ENCODE results near the gene CDK18.
"Not testable (repeated sequence)": the region's sequence is repeated elsewhere in the genome, so short reads cannot be mapped to it uniquely, and the experiment has no call there.

The CDK18 gene

DNA sequence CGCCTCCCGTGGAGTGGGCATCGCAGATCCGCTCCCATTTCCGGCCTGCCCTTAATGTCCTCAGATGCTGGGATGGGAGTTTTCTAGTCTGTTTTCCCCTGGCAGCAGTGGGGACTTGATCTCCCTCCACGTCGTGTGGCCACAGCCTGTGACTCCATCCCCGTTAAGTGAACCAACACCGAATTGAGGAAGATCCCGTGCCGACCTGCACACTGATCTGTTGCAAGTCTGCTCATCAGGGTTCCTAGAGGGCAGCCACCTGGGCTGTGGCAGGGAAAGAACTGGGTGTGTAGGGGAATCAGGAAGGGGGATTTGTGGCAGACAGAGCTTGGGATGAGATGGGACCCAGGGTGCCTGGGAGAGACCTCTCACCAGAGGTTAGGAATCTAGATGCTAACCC lies 23.3 kb upstream of the CDK18 start:
- peak; percentile 8 for DNase-seq (ENCODE audit: low spot score)

DNA sequence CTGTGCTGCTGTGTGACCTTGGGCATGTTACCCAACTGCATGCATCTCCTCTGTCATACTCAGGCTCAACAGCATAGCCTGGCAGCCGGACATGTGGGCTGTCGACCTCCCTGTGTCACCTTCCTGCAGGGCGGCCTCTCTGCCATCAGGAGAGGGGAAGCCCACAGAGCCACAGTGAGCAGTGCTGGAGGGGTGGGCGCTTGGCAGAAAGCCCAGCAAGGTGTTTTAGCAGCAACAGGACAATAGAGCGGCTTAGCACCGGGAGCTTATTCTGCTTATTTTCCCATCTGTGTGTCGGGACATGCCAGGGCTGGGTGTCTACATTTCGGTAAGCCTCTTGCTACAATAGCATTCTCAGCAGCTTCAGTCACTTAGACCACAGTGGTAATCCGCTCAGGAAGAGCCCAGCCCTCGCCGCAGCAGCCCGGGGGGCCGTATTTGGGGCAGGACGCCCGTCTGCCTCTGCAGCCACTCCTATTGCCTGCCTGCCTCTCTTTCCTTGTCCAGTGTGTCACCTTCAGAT lies 22.8 kb upstream of the CDK18 start:
- DNase-seq (ENCODE audit: low spot score) = no peak

DNA sequence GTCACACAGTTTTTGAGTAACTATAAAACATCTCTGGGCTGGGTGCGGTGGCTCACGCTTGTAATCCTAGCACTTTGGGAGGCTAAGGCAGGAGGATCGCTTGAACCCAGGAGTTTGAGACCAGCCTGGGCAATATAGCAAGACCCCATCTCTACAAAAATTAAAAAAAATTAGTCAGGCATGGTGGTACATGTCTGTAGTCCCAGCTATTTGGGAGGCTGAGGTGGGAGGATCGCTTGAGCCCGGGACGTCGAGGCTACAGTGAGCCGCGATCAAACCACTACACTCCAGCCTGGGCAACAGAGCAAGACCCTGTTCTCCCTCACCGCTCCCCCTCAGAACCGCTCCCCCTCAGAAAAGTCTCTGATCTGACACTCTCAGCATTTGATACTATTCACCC lies 21.9 kb upstream of the CDK18 start:
- DNase-seq (ENCODE audit: low spot score) = not testable (repeated sequence)

DNA sequence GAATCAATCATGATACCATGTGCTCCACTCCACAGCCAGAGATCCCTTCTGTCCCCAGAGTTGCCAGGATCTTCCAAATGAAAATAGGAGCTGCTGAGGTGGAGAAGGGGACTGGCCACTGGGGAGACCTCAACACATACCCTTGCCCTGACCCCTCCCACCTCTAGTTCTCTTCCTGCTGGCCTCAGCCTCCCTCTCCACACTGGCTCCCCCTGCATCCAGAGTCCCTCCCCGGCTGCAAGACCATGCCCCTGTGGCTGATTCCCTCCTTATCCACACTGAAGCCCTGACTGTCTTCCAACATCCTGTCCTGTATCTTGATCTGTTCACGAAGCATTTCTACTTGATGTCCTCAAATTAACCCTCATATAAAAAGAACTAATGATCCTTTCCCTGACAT lies 21.1 kb upstream of the CDK18 start:
- no peak for DNase-seq (ENCODE audit: low spot score)

DNA sequence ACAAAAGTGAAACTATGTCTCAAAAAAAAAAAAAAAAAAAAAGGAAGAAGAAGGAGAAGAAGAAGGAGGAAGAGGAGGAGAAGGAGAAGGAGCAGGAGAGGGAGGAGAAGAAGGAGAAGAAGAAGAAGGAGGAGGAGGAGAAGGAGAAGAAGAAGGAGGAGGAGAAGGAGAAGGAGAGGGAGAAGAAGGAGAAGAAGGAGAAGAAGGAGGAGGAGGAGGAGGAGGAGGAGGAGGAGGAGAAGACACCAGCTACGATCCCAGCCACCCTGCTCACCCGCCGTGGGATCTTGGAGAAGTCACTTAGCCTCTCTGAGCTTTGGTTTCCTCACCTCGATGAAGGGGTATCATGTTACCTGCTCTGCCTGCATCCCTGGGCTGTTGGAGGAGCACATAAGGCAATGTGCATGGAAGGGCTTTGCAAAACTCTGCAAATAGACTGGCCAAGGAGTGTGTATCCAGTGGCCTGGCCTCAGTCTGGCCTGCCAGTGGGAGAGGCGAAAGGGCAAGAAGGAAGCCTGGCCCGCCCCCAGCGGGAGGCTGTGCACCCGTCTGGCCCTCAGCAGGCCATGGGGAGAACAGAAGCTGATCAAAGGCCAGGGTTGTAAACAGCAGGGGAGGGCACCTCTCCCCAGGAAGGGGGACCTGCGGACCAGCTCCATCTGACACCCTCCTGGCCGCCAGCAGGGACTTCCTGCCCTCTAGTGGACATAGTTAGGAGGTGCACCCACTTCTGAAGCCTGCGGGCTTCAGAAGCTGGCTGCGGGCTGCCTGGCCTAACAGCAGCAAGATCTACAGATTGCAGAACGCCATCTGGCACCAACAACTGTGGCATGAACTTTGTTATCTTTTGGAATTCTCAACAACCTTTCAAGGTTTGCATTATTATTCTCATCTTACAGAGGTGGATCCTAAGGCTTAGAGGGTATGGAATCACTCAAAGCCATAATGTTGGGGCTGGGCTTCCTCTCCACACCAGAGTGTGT lies 19.2 kb upstream of the CDK18 start:
- DNase-seq (ENCODE audit: low spot score) = peak; percentile 75

DNA sequence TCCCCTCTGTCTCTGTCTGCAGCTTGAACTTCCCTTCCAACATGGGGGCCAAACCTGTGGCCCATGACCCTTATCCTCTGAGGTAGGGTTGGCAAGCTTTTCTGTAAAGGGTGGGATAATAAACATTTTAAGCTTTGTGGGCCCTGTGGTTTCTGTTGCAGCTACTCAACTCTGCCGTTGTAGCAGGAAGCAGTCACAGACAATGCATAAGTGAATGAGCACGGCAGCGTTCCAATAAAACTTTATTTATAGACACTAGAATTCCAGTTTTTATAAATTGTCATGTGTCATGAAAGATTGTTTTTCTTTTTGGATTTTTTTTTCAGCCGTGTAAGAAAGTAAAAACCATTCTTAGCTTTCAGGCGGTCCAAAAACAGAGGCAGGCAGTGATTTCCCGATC lies 18.2 kb upstream of the CDK18 start:
- DNase-seq (ENCODE audit: low spot score) = no peak

DNA sequence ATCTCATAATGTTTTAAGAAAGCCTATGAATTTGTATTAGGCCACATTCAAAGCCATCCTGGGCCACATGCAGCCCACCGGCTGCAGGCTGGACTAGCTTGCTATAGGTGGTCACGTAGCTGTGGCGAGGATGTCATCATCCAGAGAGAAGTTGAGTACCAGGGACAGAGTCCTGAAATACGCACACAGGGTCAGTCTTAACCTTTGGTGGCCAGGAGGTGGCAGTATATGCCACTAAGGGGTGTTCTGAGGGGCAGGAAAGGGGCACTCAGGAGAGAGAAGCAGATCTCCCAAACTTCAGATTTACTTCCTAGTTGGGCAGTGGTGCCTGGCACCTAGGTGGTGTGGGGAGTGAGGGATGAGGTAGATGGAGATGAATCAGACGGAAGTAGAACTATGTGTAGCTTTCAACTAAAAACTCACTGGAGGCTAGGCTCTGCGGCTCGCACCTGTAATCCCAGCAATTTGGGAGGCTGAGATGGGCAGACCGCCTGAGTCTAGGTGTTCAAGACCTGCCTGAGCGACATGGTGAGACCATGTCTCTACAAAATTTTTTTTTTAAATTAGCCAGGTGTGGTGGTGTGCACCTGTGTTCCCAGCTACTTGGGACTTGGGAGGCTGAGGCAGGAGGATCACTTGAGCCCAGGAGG lies 16.3 kb upstream of the CDK18 start:
- peak; percentile 58 for DNase-seq (ENCODE audit: low spot score)

DNA sequence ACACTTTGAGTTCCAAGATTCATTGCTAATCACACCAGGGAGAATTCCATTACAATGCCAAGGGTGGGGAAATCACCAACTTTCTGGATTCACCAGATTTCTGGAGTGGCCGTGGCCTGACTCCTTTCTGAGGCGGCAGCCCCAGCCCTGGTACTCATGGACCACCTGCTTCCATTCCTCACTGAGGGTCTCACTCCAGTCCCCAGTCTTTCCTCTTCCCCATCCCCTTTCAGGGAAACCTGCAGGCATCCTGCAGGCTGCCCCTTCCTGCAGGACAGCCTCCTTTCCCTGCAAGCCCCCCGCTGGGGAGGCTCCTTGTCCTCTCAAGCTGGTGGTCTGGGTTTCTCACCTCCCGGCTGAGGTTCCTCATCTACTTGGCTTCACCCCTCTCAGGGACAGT lies 12.7 kb upstream of the CDK18 start:
- no peak for DNase-seq (ENCODE audit: low spot score)

DNA sequence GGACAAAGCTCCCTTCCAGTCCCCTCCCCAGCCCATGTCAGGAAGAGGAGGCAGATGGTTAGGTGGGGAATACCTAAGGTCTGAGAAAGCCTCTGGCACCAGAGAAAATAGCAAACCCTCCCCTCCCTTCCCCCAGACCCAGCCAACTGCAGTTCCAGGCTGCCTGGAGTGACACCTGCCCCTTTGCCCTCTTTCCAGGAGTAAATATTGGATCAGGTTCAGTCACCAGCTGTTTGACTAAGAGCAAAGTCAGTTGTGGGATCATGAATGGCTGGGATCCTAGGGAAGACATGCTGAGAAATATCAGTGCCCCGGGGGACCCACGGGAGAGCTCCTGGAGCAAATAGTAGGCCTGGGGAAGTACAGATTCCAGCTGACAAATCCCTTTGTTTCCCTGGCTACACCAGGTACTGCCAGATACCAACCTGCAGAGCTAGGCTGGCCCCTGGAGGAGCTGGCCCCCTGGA lies 12.2 kb upstream of the CDK18 start:
- no peak for DNase-seq (ENCODE audit: low spot score)

DNA sequence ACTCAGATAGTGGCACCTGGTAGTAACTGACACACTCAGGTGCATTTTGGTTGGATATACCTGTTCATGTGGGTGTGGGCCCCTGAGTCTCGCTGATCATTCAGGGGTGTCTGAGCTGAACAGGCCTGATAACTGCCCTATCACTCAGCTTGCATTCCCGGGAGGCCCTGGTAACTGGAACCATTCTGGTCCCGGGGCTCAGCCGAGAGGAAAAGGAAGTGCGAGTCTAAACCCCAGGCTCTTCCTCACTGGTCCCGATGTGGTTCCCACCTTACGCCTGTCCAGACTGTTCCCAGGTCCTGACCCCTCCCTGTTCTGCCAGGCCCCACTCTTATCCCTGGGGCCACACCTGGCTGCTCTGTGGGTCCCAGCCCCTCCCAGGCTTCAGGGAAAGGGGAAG lies 11.7 kb upstream of the CDK18 start:
- DNase-seq (ENCODE audit: low spot score) = no peak

DNA sequence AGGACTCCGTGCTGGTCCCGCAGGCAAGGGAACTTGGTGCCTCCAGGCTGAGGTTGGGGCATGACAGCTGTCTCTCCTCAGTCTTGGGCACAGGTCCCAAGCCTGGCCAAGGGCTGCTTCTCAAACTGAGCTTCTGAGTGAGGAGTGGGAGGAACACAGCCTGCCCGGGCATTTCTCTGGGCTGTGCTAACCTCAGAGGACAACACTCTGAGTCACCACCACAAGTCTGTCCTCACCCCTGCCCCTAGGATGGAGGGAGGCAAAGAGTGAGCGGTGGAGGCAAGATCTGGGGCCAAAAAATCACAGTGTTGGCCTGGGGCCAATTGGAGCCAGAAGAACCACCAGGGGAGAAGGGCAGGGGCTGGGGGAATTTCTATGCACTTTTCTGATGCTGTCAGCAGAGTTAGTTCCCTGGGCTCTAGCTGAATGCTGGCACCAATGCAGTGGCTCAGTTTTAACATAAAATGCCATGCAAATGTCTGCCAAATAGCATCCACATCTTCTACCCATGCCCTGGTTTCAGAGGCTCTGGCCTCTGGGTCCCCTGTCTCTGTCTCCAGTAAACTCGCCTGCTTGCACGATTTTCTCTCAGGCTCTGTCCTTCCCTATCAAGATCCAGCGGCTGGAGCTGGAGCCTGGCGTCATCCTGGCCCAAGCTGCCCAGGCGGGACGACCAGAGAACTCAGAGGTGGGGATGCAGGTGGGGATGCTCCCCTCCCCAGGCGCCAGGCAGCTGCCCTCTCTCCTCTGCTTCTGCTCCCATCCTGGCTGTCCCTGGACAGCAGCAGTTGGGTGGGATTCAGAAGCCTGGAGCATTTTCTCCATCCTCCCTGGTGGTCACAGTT lies 11.0 kb upstream of the CDK18 start:
- DNase-seq (ENCODE audit: low spot score) = peak; percentile 13

DNA sequence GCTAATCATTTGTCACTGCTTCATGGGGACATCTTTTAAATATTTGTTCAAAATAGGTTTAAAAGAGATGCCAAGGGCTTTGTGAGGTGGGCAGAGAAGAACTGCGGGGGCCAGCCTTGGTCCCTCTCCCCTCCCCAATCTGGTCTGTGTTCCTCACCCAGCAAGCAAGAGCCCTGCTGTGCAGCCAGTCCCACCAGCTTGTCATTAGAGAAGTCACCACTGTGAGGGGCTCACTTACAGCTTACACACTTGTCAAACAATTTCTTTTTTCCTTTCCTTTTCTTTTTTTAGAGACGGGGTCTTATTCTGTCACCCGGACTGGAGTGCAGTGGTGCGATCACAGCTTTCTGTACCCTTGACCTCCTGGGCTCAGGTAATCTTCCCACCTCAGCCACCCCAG lies 10.4 kb upstream of the CDK18 start:
- no peak for DNase-seq (ENCODE audit: low spot score)

DNA sequence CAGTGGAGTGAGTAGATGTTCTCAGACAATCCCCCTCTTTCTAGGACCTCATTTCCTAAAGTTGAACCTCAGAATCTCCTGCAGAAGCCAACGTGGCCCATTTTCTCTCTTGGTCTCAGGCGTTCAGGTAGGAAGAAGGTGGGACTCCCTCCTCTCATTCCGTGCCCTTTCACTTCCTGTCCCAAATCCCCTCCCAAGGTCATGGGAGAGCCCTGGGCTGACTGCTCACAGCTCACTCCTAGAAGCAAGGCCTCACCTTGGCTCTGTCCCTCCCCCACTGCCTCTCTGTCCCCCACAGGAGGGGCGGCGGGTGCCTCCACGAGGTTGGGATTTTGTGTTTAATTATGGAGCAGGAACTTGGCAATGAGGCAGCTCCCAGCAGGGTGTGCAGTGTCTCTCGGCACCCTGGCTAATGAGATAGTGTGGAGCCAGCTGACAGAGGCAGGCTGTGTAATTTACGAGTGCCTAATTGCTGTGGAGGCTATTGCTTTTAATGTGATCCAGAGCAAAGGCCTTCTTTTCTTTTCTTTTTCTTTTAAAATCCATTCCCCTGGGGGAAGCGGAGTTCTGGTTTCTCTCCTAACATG lies 9.1 kb upstream of the CDK18 start:
- no peak for DNase-seq (ENCODE audit: low spot score)

DNA sequence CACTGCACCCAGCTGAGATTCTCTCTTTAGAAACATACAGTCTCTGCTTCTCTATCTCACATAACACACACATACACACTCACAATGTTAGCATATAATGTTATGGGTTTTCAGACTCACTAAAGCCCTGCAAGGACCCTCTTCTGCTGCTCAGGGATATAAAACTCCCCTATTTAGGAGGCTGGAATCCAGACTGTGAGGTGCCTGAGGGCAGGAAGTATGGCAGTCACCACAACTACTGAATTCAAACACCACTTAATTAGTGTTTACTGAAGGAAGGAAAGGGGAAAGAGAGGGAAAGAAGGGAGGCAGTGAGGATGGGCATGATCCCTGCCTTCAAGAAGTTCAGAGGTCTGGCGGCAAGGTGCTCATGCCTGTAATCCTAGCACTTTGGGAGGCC lies 7.8 kb upstream of the CDK18 start:
- DNase-seq (ENCODE audit: low spot score) = no peak

DNA sequence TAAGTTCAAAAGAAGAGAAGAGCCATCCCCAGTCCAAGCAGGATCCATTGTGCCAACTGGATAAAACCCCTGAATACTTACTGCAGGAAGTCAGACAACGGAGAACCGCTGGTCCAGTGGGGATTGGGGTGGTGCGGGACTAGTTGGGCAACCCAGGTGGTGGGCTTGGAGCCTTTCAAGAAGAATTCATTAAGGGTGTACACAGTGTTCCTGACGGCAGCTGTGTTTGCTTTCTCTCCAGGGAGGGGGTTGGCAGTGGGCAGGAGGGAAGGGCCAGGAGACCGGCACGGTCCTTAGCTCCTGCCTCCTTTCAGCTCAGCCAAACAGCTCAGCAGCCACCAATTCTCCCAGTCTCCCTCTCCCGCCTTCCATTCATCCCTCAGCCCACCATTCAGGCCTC lies 7.1 kb upstream of the CDK18 start:
- DNase-seq (ENCODE audit: low spot score) = no peak

DNA sequence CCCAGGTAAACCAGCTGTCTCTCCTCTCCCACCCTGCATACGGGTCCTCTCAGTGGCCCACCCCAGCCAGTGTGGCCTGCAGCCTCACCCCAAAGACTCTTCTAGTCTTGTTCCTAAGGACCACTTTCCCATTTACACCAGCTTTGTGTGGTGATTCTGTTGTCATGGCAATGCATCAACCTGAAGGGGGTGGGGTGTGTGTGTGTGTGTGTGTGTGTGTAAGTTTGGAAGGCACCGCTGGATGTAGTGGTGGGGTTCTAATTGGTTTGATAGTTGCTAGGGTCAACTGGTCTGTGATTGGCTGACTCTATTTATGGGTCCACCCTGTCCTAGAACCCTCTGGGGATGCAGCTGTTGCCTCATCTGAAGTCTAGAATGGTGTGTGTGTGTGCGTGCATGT lies 4.7 kb upstream of the CDK18 start:
- no peak for DNase-seq (ENCODE audit: low spot score)

DNA sequence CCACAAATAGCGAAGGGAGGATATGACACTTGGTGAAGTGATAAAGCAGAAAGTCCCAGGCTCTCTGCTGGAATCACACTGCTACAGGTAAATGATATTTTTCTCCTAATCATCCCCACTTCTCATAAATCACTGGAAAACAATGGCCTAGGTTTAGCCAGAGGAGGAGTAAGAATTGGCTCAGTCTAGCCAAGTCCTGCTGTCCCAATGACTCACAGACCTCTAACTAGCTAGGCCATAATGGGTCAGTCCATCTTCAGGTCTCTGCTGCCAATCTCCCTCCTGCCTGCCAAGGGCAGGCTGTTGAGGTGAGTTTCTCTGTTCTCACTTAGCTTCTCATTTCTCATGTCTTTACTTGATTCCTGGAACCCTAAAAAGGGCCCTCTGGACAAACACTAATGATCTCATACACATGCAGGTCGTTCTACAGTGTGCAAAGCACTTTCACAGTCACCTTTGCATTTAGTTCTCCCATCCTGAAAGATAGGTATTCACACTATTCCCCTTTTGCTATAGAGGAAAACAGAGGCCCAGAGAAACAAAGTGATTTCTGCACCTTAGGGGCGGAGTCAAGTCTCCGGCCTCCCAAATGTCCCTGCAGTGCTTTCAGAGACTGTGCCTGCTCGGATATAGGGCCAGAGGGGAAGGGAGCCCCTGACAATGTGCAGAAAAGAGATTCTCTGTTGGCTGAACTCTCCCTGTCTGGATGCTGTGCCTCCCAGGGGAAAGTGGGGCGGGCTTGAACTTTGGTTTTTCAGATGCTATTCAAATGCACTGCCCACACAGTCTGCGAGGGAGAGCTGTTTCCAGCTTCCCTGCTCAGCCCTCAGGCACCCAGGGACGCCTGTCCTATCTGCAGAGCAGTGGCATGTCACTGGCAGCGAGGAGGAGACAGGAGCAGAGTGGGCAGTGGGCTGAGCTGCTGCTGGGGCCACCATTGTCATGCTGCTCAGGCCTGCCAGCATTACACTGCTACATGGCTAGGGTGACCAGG lies 3.9 kb upstream of the CDK18 start:
- no peak for DNase-seq (ENCODE audit: low spot score)

DNA sequence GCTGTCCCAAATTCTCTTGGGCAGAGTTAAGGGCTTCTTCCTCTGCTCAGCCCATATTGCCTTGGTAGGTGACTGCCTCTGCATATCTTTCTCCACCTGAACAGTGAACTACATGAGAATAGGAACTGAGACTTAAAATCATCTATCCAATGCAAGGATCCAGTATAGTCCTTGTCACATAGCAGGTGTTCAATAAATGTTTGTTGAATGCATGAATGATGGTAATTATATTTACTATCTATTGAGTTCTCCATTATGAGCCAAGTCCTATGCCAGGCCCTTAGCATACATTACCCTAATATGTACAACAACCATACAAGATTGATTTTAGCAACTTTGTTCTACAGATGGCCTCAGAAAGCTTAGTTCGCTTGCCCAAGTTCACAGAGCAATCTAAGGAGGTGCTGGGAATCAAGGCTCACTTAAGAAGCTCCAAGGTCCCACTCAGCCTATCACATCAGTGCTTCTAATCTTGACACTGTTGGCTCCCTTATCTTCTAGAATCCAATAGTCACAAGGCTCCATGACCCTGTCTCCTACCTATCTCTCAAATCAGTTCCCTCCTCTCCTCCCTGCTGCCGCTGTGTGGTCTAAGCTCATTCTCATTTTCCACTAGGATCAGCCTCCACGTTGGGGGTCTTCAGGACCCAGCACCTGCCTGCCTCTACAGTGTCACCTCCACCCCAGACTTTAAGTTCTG lies 2.2 kb upstream of the CDK18 start:
- DNase-seq (ENCODE audit: low spot score) = no peak

DNA sequence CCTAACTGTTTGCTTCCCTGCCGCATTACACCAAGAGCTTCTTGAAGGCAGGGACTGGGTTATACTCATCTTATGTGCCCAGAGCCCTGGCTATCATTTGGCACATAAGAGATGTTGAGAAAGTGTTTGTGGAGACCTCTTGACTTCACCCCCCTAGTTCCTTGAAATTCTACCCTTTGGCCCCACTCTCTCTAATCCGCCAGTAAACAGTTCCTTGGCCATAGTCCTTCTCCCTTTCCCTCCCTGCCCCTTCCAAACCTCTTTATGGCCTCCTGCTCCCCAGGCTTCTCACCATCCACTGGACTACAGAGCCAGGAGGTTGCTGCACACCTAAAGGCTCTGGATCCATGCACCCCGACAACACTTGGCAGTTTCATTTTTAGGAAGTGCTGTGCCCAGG lies 1.5 kb upstream of the CDK18 start:
- DNase-seq (ENCODE audit: low spot score) = no peak
